H7 (cell line): Measurements from ENCODE around the gene ADAMTS8. TPM values are rescaled to one million over a fixed set of nuclear protein-coding genes. Genes with fewer than 3 reads are reported as not detected.

Source experiments
- DNase-seq: peaks from one replicate; pipeline ENCODE4 v3.0.0; 2012
- H3K27me3 ChIP-seq: 2 replicates; pipeline ENCODE4 v1.6.0; 2011; ENCODE audit warnings: mild to moderate bottlenecking, low read length; ENCODE audit not compliant: control insufficient read depth, insufficient read depth
- H3K36me3 ChIP-seq: replicated peaks from 2 replicates; pipeline ENCODE4 v1.5.1; 2011; ENCODE audit warnings: low read length; ENCODE audit not compliant: control insufficient read depth, insufficient read depth
- H3K4me3 ChIP-seq: 2 replicates; pipeline ENCODE4 v1.5.1; 2011; ENCODE audit warnings: low read depth, mild to moderate bottlenecking, control low read depth, low read length, moderate library complexity; ENCODE audit not compliant: insufficient read depth
- total RNA-seq: library from RNA; depleted of rRNA; stranded (reverse); fragments of >200 nt; shearing (Covaris generic); gene quantifications from 2 replicates; pipeline ENCODE4 v1.2.3, GENCODE V29; 2014; rRNA removed

ADAMTS8 gene, protein sequence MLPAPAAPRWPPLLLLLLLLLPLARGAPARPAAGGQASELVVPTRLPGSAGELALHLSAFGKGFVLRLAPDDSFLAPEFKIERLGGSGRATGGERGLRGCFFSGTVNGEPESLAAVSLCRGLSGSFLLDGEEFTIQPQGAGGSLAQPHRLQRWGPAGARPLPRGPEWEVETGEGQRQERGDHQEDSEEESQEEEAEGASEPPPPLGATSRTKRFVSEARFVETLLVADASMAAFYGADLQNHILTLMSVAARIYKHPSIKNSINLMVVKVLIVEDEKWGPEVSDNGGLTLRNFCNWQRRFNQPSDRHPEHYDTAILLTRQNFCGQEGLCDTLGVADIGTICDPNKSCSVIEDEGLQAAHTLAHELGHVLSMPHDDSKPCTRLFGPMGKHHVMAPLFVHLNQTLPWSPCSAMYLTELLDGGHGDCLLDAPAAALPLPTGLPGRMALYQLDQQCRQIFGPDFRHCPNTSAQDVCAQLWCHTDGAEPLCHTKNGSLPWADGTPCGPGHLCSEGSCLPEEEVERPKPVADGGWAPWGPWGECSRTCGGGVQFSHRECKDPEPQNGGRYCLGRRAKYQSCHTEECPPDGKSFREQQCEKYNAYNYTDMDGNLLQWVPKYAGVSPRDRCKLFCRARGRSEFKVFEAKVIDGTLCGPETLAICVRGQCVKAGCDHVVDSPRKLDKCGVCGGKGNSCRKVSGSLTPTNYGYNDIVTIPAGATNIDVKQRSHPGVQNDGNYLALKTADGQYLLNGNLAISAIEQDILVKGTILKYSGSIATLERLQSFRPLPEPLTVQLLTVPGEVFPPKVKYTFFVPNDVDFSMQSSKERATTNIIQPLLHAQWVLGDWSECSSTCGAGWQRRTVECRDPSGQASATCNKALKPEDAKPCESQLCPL
- 1.6 TPM in 2 replicates for total RNA-seq

DNA sequence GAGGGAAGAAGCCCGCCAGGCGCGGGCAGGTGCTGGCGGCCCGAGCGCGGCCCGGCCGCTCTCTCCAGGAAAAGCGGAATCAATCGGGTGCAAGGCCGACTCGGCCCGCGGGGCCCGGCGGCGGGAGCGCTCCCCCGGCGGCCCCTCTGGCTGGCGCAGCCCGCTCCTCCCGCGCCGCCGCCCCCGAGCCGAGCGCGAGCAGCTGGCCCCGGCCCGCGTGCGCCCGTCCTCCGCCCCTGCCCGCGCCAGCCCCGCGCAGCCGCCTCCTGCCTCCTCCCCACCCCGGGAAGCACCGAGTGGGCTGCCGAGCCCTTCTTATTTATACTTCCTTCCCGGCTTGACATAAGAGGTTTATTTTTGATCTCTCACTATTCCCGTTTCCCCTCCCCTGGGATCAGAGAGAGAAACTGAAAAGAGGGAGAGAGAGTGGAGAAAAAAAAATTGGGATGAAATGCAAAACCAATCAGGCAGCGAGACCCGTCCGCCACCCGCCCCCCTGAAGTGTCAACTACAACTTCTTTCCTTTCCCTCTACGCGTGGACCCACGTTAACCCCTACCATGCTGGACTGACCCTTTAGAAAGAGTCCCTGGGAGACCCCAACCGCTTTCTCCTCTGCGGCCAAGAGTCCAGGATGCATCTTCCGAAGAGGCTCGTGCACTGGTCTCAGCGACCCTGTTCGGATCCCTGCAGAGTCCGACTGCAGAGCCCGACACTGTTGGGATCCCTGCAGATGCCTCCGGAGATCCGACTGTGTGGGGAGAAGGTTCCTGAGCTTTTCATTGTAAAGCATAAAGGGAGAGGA, at the start of gene ADAMTS8:
Gene ADAMTS8, minus strand, starts transcription at position 294 of the 804 bp plus-strand sequence. CDS start 323 bp downstream, outside the sequence.
- Histone ChIP-seq H3K4me3 (peak within 1 kb of the TSS; percentile 45), H3K36me3 (no peaks in the 10 kb centered on the region), H3K27me3 (peaks cover 48% of the 10 kb centered on the region)
- peak; percentile 89 for DNase-seq

DNA sequence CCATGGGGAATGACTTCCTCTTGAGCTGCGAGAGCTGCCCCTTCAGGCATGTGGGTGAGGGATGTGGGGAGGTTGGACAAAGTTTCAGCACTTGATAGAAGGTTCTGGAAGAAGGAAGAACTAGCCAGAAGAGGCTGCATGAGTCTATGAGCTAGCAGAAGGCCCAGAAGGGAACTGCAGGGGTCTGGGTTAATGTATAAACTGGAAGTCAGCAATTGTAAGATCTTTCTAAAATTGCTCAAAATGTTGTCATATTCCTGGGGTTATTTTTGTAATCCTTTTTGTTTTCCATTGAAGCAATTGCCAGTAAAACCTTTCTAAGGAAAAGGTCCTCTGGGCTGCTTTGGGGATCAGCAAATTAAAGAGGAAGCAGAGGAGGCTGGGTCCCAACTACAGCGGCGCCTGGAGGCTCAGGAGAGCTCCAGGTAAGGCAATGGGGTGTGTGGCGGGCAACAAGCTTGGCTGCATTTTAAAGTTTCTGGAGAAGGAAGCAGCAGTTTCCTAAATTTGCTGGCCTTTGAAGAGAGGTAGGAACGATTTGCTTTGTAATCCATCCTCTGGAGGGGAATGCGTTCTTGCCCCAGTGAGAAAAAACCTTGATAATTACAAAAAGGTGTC, 49.3 kb upstream of the ADAMTS8 start:
- Histone ChIP-seq H3K4me3 (no peak overlapping the region), H3K36me3 (no peaks in the 10 kb centered on the region), H3K27me3 (no peaks in the 10 kb centered on the region)
- DNase-seq = peak; percentile 47

DNA sequence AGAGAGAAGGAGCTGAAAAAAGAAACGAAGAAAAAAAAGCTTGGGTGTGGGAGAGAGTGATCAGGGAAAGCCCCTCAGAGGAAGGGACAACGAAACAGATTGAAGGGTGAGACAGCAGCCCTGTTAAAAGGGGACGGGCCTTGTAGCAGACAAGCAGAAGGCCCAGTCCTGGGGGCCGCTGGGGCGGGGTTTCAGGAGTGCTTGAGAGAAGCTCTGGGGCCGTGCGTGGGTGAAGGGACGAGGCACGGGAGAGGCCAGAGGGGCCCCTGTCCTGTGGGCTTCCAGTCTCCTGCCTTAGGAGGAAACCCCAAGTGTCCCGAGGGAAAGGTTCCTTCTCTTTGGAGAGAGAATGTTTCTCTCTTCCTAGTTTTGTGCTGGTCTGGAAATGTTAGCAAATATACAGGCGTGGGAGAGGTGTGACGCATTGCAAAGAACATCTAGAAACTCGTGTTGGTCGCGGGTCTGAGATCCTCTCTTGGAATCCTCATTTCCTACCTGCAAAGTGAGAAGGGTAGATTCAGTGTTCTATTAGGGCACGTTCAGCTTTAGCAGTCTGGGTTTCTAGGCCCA, 48.6 kb upstream of the ADAMTS8 start:
- no peak overlapping the region for H3K4me3 ChIP-seq
- DNase-seq = peak; percentile 53
- H3K27me3 ChIP-seq = no peaks in the 10 kb centered on the region
- H3K36me3 ChIP-seq = no peaks in the 10 kb centered on the region

DNA sequence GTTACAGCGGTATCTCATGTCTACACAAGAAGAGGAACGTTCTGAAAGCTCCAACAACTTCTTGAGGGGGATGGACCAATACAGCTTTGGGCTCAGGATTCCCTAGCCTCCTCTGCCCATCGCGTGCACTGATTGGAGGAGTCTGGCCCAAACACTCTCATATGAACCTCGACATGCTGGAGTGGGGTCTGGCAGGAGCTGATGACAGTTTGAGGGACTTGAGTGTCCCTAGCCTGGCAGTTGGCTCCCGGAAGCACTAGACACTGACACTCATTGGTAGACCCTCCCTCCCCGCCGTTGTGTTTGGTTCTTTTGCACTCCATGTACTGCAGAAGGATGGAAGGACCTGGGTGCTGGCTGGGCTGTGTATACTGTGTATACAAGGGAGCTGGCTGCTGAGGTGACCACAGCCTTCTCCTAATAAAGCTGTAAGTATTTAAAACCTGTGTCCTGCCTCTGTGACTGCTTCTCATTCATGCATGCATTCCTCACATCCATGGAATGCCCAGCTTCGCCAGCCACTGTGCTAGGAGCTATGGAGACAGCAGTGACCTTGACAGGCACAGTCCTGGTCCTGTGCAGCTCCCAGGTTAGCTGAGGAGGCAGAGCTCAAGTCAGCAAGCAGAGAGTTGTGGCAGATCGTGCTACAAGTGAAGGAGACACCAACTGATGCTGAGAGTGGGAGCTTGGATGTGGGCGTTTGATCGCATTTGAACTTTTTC, 48.0 kb upstream of the ADAMTS8 start:
- H3K36me3 ChIP-seq = no peaks in the 10 kb centered on the region
- H3K27me3 ChIP-seq = no peaks in the 10 kb centered on the region
- peak; percentile 37 for DNase-seq
- H3K4me3 ChIP-seq = no peak overlapping the region

DNA sequence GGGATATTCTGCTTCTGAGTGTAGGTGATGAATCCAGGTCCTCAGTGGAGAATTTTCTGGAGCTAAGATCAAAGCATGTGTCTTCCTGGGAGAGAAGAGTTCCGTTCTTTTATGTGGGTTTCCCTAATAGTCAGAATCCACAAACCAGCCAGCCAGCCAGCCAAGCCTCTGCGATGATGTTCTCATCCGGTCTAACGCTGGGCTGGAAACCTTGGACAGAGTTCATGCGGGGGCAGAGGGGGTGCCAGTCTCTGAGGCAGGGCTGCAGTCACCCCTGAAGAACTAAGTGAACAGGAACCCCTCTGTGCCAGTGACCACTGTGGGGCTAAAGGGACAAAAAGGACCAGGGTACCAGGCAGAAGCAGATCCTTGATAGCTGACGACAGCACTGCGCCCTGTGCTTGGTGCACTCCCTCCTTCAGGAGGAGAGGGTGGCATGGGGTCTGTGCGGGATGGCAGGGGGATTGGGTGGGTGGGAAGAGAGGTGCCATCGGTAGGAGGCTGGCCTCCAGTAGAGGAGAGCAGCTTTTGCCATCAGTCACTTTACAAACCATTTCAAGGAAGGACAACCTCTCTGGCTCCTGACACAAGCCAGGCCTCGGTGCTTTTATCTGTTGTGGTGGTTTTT, 47.1 kb upstream of the ADAMTS8 start:
- H3K4me3 ChIP-seq = no peak overlapping the region
- peak; percentile 17 for DNase-seq
- no peaks in the 10 kb centered on the region for H3K36me3 ChIP-seq
- no peaks in the 10 kb centered on the region for H3K27me3 ChIP-seq

DNA sequence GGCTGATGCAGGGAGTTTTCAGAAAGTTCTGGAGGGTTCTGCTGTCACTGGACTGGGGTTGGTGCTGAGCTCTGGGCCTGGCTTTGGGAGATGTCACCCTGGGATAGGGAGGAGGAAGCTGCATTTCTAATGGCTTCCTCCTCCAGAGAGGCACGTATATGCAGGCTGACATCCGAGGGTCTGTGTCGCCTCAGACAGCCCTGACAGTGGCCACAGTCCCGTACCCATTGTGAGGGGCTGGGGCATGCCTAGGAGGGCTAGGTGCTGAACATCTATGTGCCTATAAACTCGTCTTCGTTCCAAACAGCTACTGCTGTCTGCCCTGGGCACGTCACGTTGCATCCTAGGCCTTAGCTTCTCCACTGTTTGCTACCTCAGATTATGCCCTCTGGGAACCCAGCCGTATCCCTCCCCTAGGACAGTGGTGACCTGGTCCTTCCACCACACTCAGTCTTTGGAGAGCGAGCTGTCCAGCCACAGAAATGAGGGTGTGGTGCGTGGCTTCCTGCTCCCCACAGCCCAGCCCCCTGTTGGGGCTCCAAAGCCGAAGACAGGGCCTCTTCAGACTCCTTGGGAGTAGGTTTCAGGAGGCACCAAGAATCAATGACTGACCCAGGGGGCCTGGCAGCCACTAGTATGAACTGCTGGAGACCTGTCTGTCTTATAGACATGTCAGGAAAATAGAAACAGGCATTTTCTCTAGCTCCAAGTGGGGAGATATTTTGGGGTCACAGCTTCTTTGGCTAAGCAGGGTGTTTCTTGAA, 46.4 kb upstream of the ADAMTS8 start:
- no peak overlapping the region for H3K4me3 ChIP-seq
- no peaks in the 10 kb centered on the region for H3K27me3 ChIP-seq
- peak; percentile 16 for DNase-seq
- H3K36me3 ChIP-seq = no peaks in the 10 kb centered on the region

DNA sequence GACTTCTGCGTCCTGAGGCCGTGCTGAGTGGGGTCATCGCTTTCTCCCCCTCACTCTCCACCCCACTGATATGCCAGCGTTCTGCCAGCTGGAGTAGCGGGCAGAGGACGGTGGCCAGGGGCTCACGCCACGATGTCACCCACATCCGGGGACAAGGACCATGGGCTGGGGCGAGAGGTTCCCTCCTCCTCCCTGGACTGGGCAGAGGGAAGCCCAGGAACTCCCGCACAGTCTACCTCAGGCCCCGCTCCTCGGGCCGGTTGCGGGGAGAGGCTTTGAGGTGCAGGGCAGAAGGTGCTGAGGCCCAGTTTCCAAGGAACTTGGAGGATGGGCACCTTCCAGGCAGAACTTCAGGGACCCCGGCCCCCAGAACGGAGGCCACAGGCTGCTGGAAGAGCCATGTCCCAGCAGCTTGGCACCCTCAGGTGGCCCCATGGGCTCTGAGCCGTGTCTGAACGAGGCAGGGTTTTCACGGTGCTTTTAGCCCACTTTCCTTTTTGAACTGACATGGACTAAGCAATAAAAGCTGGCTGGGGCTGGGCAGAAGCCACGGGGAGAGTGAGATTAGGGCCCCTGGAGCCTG, 45.5 kb upstream of the ADAMTS8 start:
- peak; percentile 44 for DNase-seq
- H3K36me3 ChIP-seq = no peaks in the 10 kb centered on the region
- no peak overlapping the region for H3K4me3 ChIP-seq
- no peaks in the 10 kb centered on the region for H3K27me3 ChIP-seq

DNA sequence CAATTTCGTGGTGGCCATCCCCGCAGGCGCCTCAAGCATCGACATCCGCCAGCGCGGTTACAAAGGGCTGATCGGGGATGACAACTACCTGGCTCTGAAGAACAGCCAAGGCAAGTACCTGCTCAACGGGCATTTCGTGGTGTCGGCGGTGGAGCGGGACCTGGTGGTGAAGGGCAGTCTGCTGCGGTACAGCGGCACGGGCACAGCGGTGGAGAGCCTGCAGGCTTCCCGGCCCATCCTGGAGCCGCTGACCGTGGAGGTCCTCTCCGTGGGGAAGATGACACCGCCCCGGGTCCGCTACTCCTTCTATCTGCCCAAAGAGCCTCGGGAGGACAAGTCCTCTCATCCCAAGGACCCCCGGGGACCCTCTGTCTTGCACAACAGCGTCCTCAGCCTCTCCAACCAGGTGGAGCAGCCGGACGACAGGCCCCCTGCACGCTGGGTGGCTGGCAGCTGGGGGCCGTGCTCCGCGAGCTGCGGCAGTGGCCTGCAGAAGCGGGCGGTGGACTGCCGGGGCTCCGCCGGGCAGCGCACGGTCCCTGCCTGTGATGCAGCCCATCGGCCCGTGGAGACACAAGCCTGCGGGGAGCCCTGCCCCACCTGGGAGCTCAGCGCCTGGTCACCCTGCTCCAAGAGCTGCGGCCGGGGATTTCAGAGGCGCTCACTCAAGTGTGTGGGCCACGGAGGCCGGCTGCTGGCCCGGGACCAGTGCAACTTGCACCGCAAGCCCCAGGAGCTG, 44.8 kb upstream of the ADAMTS8 start:
- no peaks in the 10 kb centered on the region for H3K36me3 ChIP-seq
- peak; percentile 52 for DNase-seq
- no peaks in the 10 kb centered on the region for H3K27me3 ChIP-seq
- H3K4me3 ChIP-seq = no peak overlapping the region

DNA sequence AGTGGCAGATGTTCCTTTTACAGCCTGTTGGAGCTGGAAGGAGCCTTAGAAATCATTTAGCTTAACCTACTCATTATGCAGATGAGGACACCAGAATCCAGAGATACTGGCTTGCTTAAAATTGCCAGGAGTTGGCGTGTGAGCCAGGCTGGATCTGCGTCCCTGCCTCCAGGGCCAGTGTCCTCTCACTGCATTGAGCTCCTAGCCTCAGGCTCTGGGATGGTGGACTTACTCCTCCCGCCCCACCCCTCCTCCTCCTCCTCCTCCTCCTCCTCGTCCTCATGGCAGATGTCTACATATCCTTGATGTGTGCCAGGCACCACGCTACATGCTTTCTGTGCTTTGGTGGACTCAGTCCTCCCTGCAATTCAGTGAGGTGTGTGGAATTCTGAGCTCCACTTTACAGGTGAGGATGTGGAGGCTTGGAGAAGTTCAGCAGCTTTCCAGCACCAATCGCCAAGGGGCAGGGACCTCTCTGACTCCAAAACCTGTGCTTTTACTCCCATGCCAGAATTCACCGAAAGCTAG, 44.1 kb upstream of the ADAMTS8 start:
- Histone ChIP-seq H3K27me3 (no peaks in the 10 kb centered on the region), H3K36me3 (no peaks in the 10 kb centered on the region), H3K4me3 (no peak overlapping the region)
- DNase-seq = no peak

DNA sequence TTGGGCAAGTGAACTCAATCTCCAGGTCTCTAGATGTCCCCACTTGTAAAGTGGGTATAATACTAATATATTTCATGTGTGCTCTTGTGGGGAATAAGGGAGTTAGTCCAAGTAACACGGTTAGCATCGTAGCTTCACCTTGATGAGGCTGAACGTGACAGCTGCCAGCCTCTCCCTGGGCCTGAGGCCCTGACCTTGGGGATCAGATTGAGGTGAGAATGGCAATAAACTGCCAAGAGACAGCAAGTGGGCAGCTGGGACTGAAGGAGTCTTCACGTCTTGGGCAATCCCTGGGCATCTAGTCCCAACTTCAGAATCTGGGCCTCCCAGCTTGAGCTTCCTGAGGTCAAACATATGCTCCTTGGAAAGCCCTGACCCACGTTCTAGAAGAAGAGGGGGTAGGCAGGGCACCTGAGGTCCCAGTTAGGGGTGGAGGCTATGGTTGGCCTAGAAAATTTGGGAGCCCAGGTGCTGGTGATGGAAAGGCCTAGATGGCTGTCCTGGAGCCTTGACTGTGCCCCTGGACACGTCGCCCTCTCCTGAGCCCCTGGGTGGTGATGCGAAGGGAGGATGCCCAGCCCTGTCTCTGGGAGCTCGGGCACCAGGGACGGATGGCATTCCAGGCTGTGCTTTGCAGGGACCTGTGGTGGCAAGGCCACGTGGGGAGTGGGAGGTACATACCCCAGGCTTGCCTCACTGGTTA, 43.5 kb upstream of the ADAMTS8 start:
- Histone ChIP-seq H3K36me3 (no peaks in the 10 kb centered on the region), H3K4me3 (no peak overlapping the region), H3K27me3 (no peaks in the 10 kb centered on the region)
- DNase-seq = no peak
